NB4 (cell line): ENCODE measurements around the gene CR1L.
"Not testable (repeated sequence)": the region's sequence is repeated elsewhere in the genome, so short reads cannot be mapped to it uniquely, and the experiment has no call there.

Experiments
- DNase-seq: peaks from one replicate; pipeline ENCODE4 v3.0.0; 2010; ENCODE audit warnings: low read depth
- H3K4me3 ChIP-seq: one replicate; pipeline ENCODE4 v1.5.1; 2011; ENCODE audit warnings: mild to moderate bottlenecking, low read depth, low read length, moderate library complexity
- MYC ChIP-seq: IDR thresholded peaks from 2 replicates; pipeline ENCODE4 v1.6.1; 2011; ENCODE audit warnings: low read depth, low read length
- POLR2A ChIP-seq: IDR thresholded peaks from 2 replicates; pipeline ENCODE4 v1.6.1; 2011; ENCODE audit warnings: mild to moderate bottlenecking; ENCODE audit not compliant: insufficient read length; ENCODE audit errors: extremely low read depth
- TF ChIP-seq, protein P1 (sequence below): IDR thresholded peaks from 2 replicates; pipeline ENCODE4 v1.6.1; 2011; ENCODE audit warnings: low read depth, low read length
- TF ChIP-seq, protein P2 (sequence below): IDR thresholded peaks from one replicate; pipeline ENCODE4 v1.5.1; 2012; ENCODE audit warnings: low read depth, low read length

CR1L gene

DNA sequence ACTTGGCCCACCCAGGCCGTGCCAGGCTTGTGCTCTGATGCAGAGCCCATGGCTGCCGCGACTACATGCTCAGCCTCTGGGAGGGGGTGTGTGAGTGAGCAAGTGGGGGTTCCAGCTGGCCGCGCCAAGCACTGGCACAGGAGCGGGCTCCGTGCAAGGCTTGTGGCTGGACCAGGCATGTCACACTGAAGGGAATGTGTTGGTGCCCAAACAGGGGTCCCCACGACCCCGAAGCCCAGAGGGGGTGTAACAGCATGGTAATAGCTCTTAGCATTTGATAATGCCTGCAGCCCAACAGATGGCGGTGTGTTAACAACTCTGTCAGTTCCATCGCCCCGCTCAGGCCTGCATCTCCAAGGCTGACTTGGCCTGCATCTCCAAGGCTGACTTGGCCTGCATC, 68.6 kb downstream of the CR1L start:
- TF ChIP-seq POLR2A (no peak), MYC (no peak)
- TF ChIP-seq, protein P1, sequence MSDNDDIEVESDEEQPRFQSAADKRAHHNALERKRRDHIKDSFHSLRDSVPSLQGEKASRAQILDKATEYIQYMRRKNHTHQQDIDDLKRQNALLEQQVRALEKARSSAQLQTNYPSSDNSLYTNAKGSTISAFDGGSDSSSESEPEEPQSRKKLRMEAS: no peak
- H3K4me3 ChIP-seq: no peak overlapping the region
- DNase-seq: no peak

- no peak for DNase-seq
- TF ChIP-seq, protein P1: no peak
- TF ChIP-seq, protein P2, sequence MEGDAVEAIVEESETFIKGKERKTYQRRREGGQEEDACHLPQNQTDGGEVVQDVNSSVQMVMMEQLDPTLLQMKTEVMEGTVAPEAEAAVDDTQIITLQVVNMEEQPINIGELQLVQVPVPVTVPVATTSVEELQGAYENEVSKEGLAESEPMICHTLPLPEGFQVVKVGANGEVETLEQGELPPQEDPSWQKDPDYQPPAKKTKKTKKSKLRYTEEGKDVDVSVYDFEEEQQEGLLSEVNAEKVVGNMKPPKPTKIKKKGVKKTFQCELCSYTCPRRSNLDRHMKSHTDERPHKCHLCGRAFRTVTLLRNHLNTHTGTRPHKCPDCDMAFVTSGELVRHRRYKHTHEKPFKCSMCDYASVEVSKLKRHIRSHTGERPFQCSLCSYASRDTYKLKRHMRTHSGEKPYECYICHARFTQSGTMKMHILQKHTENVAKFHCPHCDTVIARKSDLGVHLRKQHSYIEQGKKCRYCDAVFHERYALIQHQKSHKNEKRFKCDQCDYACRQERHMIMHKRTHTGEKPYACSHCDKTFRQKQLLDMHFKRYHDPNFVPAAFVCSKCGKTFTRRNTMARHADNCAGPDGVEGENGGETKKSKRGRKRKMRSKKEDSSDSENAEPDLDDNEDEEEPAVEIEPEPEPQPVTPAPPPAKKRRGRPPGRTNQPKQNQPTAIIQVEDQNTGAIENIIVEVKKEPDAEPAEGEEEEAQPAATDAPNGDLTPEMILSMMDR: no peak
- no peak for TF ChIP-seq MYC
- TF ChIP-seq POLR2A: no peak
- no peak overlapping the region for H3K4me3 ChIP-seq
These were observed 74.3 kb downstream of the CR1L start for GRCh38 chr1:207719234-207719633.

- not testable (repeated sequence) for DNase-seq, H3K4me3 ChIP-seq
These were observed 83.4 kb downstream of the CR1L start for GRCh38 chr1:207728200-207728858.

GRCh38 chr1:207737503-207738157, 92.7 kb downstream of the CR1L start:
- H3K4me3 ChIP-seq, DNase-seq: not testable (repeated sequence)

DNA sequence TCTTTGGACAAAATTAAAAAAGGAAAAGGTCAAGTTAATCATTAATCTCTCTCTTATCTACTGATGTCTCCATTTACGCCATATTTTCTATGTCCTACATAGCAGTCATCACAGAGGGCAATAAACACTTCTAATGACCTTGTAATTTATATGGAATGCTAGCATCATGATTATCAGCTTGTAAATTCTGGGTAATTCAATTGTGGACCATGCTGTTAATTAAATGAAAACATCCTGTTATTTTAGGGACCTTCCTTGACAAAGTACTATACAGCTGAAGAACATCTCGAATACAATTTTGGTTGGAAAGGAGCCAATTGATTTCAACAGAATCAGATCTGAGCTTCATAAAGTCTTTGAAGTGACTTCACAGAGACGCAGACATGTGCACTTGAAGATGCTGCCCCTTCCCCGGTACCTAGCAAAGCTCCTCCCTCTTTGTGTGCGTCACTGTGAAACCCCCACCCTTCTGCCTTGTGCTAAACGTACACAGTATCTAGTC, 93.3 kb downstream of the CR1L start:
- not testable (repeated sequence) for H3K4me3 ChIP-seq

DNA sequence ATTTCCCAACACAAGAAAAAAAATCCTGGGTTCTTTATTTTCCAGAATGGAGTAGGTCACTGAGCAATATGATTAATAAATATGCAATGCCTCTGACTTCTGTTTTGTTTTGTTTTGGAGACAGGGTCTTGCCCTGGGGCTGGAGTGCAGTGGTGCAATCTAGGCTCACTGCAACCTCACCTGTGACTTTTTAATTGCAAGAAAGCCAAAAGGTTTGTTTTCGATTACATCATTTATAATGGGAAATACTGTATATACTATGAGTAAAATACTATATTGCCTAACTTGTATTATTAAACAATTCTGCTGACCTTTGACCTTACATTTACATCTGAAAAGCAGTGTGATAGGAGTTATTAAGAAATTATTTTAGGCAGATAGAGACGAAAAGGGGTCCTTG, 95.3 kb downstream of the CR1L start:
- DNase-seq: no peak
- H3K4me3 ChIP-seq: no peak overlapping the region
- TF ChIP-seq POLR2A (no peak), MYC (no peak)
- TF ChIP-seq, protein P2: no peak
- TF ChIP-seq, protein P1: no peak

More for the DNA sequence above, 93.3 kb downstream of the CR1L start:
- not testable (repeated sequence) for DNase-seq

DNA sequence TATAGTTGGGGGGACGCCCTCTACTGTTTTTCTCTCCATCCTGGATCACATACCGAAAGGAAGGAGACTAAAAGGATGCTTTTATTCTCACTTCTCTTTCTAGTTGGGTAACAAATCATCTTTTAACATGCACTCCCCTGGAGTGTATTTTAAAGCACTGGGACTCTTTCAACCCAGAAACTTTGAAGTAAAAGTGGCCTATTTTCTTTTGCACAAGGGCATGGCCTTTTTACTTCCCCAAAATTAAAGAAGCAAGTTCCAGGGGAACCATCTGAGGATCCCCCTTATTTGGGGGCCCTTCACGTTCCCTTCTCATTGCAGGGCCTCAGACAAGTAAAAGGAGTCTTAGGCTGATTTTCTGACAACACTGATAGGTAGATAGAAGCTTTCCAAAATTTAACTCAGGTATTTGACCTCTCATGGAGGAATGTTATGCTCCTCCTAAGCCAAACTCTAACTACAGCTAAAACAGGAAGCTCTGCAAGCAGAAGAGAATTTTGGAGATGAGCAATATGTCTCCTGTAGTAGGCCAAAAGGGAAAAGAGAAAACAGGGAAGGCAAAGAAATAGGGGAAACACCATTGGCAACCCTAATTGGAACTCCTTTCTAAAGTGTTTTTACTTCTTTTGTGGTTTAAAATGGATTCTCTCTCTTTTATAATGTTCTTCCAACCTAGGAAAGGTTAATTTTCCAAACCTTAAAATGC, 98.1 kb downstream of the CR1L start:
- TF ChIP-seq, protein P1: no peak
- TF ChIP-seq, protein P2: no peak
- TF ChIP-seq MYC: no peak

More for the DNA sequence above, 98.1 kb downstream of the CR1L start:
- DNase-seq: no peak
- H3K4me3 ChIP-seq: no peak overlapping the region
